PC-3 (cell line): Measurements from ENCODE around the gene GPR132. TPM values are rescaled to one million over a fixed set of nuclear protein-coding genes. Genes with fewer than 3 reads are reported as not detected.

Experiments used
- ATAC-seq: fragments of 200-7000 bp; cut with Tn5 transposase; 2 replicates; pipeline ENCODE4 v1.9.1; 2020; ENCODE audit warnings: mild to moderate bottlenecking, moderate library complexity
- BruUV-seq: library from RNA; stranded (reverse); fragments of 400-500 nt; replicated peaks from 2 replicates; lab custom pipeline; 2021; lab: Mats Ljungman, UMichigan
- CTCF ChIA-PET: fragments of 300-600 bp; sonication (Branson Sonifier 250); formaldehyde crosslinking; loops from one replicate; lab custom pipeline; 2022; ENCODE audit warnings: antibody characterized with exemption; lab: Charles Lee
- POLR2A ChIA-PET: fragments of 300-600 bp; sonication (Branson Sonifier 250); formaldehyde crosslinking; loops from one replicate; lab custom pipeline; 2022; ENCODE audit warnings: antibody characterized with exemption; ENCODE audit not compliant: unreplicated experiment; lab: Charles Lee
- DNase-seq: peaks from one replicate; pipeline ENCODE4 v3.0.0-alpha.2; 2015
- H2AFZ ChIP-seq: fragments of 300-600 bp; sonication (generic); 2 replicates; pipeline ENCODE4 v1.6.0; 2016; ENCODE audit warnings: antibody characterized with exemption, low read length
- H3F3A ChIP-seq: fragments of 300-600 bp; sonication (generic); one replicate; pipeline ENCODE4 v1.6.0; 2017; ENCODE audit warnings: antibody characterized with exemption, low read length, control low read depth, mild to moderate bottlenecking; ENCODE audit not compliant: unreplicated experiment
- H3K27ac ChIP-seq: fragments of 300-600 bp; sonication (generic); 2 replicates; pipeline ENCODE4 v1.5.1; 2016; ENCODE audit warnings: mild to moderate bottlenecking, low read length
- H3K27me3 ChIP-seq: fragments of 300-600 bp; sonication (generic); 2 replicates; pipeline ENCODE4 v1.6.1; 2016; ENCODE audit warnings: low read length, mixed read lengths
- H3K36me3 ChIP-seq: fragments of 300-600 bp; sonication (generic); 2 replicates; pipeline ENCODE4 v1.6.1; 2016; ENCODE audit warnings: low read depth, mixed run types, low read length, mixed read lengths
- H3K4me1 ChIP-seq: fragments of 300-600 bp; sonication (generic); 2 replicates; pipeline ENCODE4 v1.5.1; 2016; ENCODE audit warnings: low read length; ENCODE audit not compliant: insufficient read depth
- H3K4me2 ChIP-seq: fragments of 300-600 bp; sonication (generic); 2 replicates; pipeline ENCODE4 v1.6.0; 2016; ENCODE audit warnings: low read length
- H3K4me3 ChIP-seq: fragments of 300-600 bp; sonication (generic); 2 replicates; pipeline ENCODE4 v1.5.1; 2016; ENCODE audit warnings: mild to moderate bottlenecking, low read length, mixed read lengths
- H3K79me2 ChIP-seq: fragments of 300-600 bp; sonication (generic); 2 replicates; pipeline ENCODE4 v1.6.1; 2017; ENCODE audit warnings: low read length, mixed read lengths
- H3K9ac ChIP-seq: fragments of 300-600 bp; sonication (generic); 2 replicates; pipeline ENCODE4 v1.6.0; 2016; ENCODE audit warnings: mild to moderate bottlenecking, low read length
- H3K9me2 ChIP-seq: fragments of 300-600 bp; sonication (generic); replicated peaks from 2 replicates; pipeline ENCODE4 v1.6.1; 2016; ENCODE audit warnings: mixed run types, low read length, mixed read lengths
- H3K9me3 ChIP-seq: fragments of 300-600 bp; sonication (generic); 2 replicates; pipeline ENCODE4 v1.6.1; 2016; ENCODE audit warnings: low read length, mixed read lengths
- H4K20me1 ChIP-seq: fragments of 300-600 bp; sonication (generic); 2 replicates; pipeline ENCODE4 v1.6.1; 2016; ENCODE audit warnings: low read length, mixed read lengths
- EZH2 ChIP-seq: fragments of 300-600 bp; sonication (generic); IDR thresholded peaks from one replicate; pipeline ENCODE4 v1.6.1; 2017; ENCODE audit warnings: antibody characterized with exemption, mild to moderate bottlenecking, low read length; ENCODE audit not compliant: unreplicated experiment
- EZH2phosphoT487 ChIP-seq: fragments of 300-600 bp; sonication (generic); IDR thresholded peaks from 2 replicates; pipeline ENCODE4 v1.6.1; 2018; ENCODE audit warnings: mild to moderate bottlenecking, antibody characterized with exemption, low read length, borderline replicate concordance
- intact Hi-C: fragments of 100-400 bp; cut with micrococcal nuclease; formaldehyde crosslinking; loops from 2 replicates; pipeline ENCODE4 v1.9.0; 2023
- total RNA-seq: library from RNA; depleted of rRNA; stranded (reverse); fragments of >200 nt; gene quantifications from 2 replicates; pipeline ENCODE4 v1.2.3, GENCODE V29; 2014
- TF ChIP-seq, protein P1 (sequence below): fragments of 300-600 bp; sonication (generic); conservative IDR thresholded peaks from 2 replicates; pipeline ENCODE4 v1.5.1; 2017; ENCODE audit warnings: antibody characterized with exemption, low read depth, mild to moderate bottlenecking, low read length

The GPR132 gene
- total RNA-seq, 1 experiment from 2014 or later: 0.04 TPM

DNA sequence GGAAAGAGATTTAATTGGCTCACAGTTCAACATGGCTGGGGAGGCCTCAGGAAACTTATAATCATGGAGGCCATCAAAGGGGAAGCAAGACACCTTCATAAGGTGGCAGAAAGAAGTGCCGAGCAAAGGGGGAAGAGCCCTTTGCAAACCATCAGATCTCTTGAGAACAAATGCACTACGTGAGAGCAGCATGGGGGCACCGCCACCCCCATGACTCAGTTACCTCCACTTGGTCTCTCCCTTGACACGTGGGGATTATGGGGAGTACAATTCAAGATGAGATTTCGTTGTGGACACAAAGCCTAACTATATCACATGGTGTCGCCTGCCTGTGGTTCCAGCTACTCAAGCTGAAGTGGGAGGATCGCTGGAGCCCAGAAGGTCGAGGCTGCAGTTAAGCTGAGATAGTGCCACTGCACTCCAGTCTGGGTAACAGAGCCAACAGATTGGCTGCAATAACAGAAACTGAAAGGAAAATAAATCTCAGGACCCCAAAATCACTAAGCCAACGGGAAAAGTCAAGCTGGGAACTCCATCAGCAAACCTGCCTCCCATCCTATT lies 34.3 kb downstream of the GPR132 start:
- POLR2A ChIA-PET: no interaction called here

GRCh38 chr14:105030194-105030593 lies 35.0 kb downstream of the GPR132 start:
- no peak for DNase-seq
- no peaks in the 10 kb centered on the region for H3K9me2 ChIP-seq
- H3K4me1 ChIP-seq: peaks cover 39% of the 10 kb centered on the region
- POLR2A ChIA-PET: no interaction called here
- no peak for ATAC-seq
- CTCF ChIA-PET: no interaction called here
- no peaks in the 10 kb centered on the region for H3K36me3 ChIP-seq
- no peak overlapping the region for H3K27ac ChIP-seq
- intact Hi-C loops: no loop called here
- no peak overlapping the region for H3K9ac ChIP-seq
- no peaks in the 10 kb centered on the region for H3K9me3 ChIP-seq
- no peak overlapping the region for H3K4me3 ChIP-seq
- no peak overlapping the region for H2AFZ ChIP-seq
- no peaks in the 10 kb centered on the region for H4K20me1 ChIP-seq
- no peaks in the 10 kb centered on the region for H3K27me3 ChIP-seq
- TF ChIP-seq EZH2phosphoT487 (no peak), EZH2 (no peak)
- TF ChIP-seq, protein P1, sequence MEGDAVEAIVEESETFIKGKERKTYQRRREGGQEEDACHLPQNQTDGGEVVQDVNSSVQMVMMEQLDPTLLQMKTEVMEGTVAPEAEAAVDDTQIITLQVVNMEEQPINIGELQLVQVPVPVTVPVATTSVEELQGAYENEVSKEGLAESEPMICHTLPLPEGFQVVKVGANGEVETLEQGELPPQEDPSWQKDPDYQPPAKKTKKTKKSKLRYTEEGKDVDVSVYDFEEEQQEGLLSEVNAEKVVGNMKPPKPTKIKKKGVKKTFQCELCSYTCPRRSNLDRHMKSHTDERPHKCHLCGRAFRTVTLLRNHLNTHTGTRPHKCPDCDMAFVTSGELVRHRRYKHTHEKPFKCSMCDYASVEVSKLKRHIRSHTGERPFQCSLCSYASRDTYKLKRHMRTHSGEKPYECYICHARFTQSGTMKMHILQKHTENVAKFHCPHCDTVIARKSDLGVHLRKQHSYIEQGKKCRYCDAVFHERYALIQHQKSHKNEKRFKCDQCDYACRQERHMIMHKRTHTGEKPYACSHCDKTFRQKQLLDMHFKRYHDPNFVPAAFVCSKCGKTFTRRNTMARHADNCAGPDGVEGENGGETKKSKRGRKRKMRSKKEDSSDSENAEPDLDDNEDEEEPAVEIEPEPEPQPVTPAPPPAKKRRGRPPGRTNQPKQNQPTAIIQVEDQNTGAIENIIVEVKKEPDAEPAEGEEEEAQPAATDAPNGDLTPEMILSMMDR: no peak
- no TSS peak for BruUV-seq
- peaks cover 6% of the 10 kb centered on the region; the same call in 1 of the 2 replicates for H3K79me2 ChIP-seq
- H3K4me2 ChIP-seq: no peak overlapping the region
- peaks cover 26% of the 10 kb centered on the region for H3F3A ChIP-seq

More for the DNA sequence above, 34.3 kb downstream of the GPR132 start:
- Histone ChIP-seq H3K36me3 (no peaks in the 10 kb centered on the region), H3K4me2 (no peak overlapping the region), H3K79me2 (peaks cover 6% of the 10 kb centered on the region; the same call in 1 of the 2 replicates), H3K27ac (no peak overlapping the region), H3K9ac (no peak overlapping the region), H3K4me3 (no peak overlapping the region), H3K27me3 (no peaks in the 10 kb centered on the region), H3F3A (peaks cover 19% of the 10 kb centered on the region), H4K20me1 (no peaks in the 10 kb centered on the region), H3K9me2 (no peaks in the 10 kb centered on the region), H3K4me1 (peaks cover 32% of the 10 kb centered on the region), H3K9me3 (no peaks in the 10 kb centered on the region), H2AFZ (no peak overlapping the region)
- TF ChIP-seq, protein P1: no peak
- TF ChIP-seq EZH2 (no peak), EZH2phosphoT487 (no peak)
- CTCF ChIA-PET: no interaction called here
- BruUV-seq: no TSS peak
- DNase-seq (no peak), ATAC-seq (no peak)
- intact Hi-C loops: no loop called here

DNA sequence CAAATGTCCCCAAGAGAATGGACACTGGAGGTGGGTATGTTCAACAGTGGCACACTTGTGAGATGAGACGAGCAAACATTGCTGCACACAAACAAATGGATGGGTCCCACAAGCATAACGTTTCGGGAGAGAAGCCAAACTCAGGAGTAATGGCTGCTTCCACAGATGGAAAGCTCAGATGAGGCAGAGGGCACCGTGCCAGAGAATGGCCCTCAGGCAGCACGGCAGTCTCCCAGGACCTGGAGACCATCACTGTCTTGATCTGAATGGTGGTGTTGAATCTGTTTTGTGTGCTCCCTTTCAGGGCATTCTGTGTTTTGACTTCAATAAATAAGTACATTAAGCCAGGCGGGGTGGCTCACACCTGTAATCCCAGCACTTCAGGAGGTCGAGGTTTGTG lies 35.8 kb downstream of the GPR132 start:
- Histone ChIP-seq H3K4me3 (no peak overlapping the region), H3K27me3 (no peaks in the 10 kb centered on the region), H3K4me1 (peaks cover 43% of the 10 kb centered on the region), H4K20me1 (no peaks in the 10 kb centered on the region), H3K4me2 (no peak overlapping the region), H3K36me3 (no peaks in the 10 kb centered on the region), H3K27ac (no peak overlapping the region), H3K9me2 (no peaks in the 10 kb centered on the region), H2AFZ (no peak overlapping the region), H3K9me3 (no peaks in the 10 kb centered on the region), H3K79me2 (peaks cover 6% of the 10 kb centered on the region; the same call in 1 of the 2 replicates), H3K9ac (no peak overlapping the region), H3F3A (peaks cover 27% of the 10 kb centered on the region)
- no TSS peak for BruUV-seq
- ChIA-PET CTCF (interaction anchor here (0.5 kb wide), 1 partner anchor 28 kb away, joined by 3 read pairs; no protein-coding TSS in a partner anchor), POLR2A (no interaction called here)
- TF ChIP-seq EZH2 (no peak), EZH2phosphoT487 (no peak)
- TF ChIP-seq, protein P1: no peak
- DNase-seq (no peak), ATAC-seq (no peak)
- intact Hi-C loops: no loop called here
